HAP-1 (cell line): ENCODE results near the gene PLEKHG5.
"Not testable (repeated sequence)": the region's sequence is repeated elsewhere in the genome, so short reads cannot be mapped to it uniquely, and the experiment has no call there.

Experiments
- DNase-seq, 2 experiments: peaks; one replicate each; pipeline ENCODE4 v3.0.0-alpha.2; 2016 to 2020; ENCODE audit warnings: low spot score in 2 of 2
- H3K27me3 ChIP-seq: fragments of 250-450 bp; sonication (Bioruptor Pico); 2 replicates; pipeline ENCODE4 v1.5.1; 2020; ENCODE audit warnings: low read depth, mild to moderate bottlenecking, moderate library complexity
- H3K36me3 ChIP-seq: fragments of 250-450 bp; sonication (Bioruptor Pico); replicated peaks from 2 replicates; pipeline ENCODE4 v1.5.1; 2020; ENCODE audit warnings: mild to moderate bottlenecking
- H3K4me1 ChIP-seq: fragments of 250-450 bp; sonication (Bioruptor Pico); 2 replicates; pipeline ENCODE4 v1.5.1; 2020; ENCODE audit warnings: mild to moderate bottlenecking
- H3K4me3 ChIP-seq: fragments of 250-450 bp; sonication (Bioruptor Pico); 2 replicates; pipeline ENCODE4 v1.5.1; 2020; ENCODE audit warnings: mild to moderate bottlenecking, moderate library complexity
- H3K9me3 ChIP-seq: fragments of 250-450 bp; sonication (Bioruptor Pico); 2 replicates; pipeline ENCODE4 v1.5.1; 2020; ENCODE audit warnings: mild to moderate bottlenecking, moderate library complexity
- in situ Hi-C: fragments of 300-500 bp; cut with MboI; formaldehyde crosslinking; loops from 3 replicates; pipeline ENCODE4 v1.14.3; 2020; ENCODE audit warnings: low sequenced_read_pairs, inconsistent platforms, mixed read lengths

Gene PLEKHG5

DNA sequence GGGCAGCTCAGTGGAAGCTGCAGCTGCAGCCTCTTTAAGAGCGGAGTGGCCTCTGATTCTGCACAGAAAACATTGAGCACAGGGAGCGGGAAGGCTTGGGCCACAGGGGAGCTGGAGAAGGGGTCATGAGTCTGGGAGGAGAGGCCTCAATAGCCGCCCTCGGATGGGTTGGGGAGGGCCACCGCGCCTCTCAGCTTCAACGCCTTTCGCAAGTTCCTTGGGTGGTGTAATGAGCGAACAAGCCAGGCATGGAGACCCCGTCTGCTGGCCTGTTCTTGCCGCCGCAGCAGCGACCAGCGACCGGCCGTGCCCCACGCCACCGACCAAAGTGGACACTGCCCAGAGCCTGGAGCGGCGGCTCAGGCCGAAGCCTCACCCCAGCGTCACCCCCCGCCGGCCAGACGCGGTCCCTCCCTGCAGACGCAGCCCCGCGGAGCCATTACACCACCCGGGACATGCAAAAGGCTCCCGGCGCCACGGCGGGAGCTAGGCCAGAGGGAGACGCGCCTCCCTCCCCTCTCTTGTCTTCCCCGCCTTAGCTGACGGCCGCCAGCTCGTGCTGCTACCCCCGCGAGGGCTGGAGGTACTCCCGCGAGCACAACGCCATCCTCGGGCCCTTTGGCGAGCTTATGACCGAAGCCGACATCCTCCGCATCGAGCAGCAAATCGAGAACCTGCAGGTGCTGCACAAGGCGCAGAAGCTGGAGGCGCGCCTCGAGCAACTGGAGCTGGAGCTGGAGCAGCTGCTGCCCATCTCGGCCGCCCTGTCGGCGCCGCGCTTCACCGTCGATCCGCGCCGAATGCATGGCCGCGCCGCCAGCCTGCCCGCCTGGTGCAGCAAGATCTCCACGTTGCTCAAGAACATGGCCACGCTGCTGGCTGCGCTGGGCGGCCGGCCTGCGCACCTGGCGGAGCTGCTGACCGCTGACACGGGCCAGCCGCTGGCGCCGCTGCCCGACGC is 37.3 kb downstream of the PLEKHG5 start:
- H3K27me3 ChIP-seq, result peaks cover 50% of the 10 kb centered on the region
- DNase-seq, H3K4me1 ChIP-seq, H3K36me3 ChIP-seq, H3K4me3 ChIP-seq, in situ Hi-C loops, H3K9me3 ChIP-seq: not testable (repeated sequence)

DNA sequence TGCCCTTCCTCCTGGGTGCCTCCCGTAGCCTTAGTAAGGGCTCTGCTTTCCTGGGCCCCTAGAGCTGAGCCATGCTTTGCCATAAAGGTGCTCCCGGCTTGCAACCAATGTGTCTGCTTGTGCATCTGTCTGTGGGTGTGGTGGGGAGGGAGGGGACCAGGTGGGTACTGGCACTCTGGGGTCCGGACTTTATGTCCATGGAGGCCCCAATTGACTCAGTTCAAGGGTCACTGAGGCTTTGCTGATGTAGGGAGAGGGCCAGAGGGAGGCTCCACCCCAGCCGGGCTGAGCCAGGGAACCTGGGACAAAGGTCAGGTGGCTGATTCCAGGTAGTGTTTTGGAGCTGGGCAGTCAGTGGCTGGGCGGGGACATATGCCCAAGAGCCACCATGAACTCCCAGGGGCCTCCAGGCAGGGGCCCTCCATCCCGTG is 40.5 kb downstream of the PLEKHG5 start:
- DNase-seq, result no peak
- Histone ChIP-seq H3K36me3 (no peaks in the 10 kb centered on the region), H3K9me3 (no peaks in the 10 kb centered on the region), H3K4me1 (no peaks in the 10 kb centered on the region), H3K4me3 (no peak overlapping the region), H3K27me3 (peaks cover 73% of the 10 kb centered on the region)
- in situ Hi-C loops, result no loop called here

DNA sequence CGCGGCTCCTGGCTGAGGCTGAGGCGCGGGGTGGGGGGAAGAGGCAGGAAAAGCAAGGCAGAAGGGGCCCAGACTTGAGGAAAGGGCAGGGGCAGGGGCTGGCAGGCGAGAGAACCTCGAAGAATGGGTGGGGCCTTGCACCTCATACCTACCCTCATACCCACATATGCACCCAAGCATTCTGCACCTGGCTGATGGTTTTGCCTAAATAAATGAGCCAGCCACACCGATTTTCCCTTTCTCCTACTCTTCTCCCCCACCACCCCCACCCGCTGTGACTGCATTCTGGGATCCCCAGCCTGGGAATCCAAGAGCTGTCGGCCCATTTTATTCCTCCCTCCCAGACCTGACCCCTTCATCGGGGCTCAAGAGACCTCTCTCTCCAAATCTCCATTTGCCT is 41.0 kb downstream of the PLEKHG5 start:
- H3K9me3 ChIP-seq, H3K4me1 ChIP-seq, H3K36me3 ChIP-seq, DNase-seq, in situ Hi-C loops, H3K4me3 ChIP-seq: not testable (repeated sequence)
- H3K27me3 ChIP-seq, result peaks cover 71% of the 10 kb centered on the region

DNA sequence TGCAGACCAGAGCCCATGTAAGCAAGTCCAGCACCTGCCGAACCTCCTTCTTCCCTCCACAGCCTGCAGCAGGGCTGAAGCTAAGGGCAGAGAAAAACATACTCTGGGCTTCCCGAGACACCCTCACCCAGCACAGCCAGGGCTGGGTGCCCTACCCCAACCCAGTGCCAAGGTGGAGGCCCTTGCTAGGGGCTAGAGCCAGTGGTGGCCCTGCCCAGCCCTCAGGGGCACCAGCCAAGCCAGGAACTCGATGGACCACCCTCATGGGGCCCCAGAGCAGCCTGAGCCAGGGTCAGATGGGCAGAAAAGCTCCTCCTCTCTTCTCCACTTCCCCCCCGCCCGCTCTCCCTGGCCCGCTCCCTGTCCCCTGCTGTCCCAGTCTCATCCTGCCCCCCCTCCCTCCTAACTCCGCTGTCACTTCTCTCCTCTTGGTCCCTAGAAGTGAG is 41.4 kb downstream of the PLEKHG5 start:
- peaks cover 69% of the 10 kb centered on the region for H3K27me3 ChIP-seq
- no peaks in the 10 kb centered on the region for H3K4me1 ChIP-seq
- no peak overlapping the region for H3K4me3 ChIP-seq
- H3K9me3 ChIP-seq, result no peaks in the 10 kb centered on the region
- DNase-seq, result no peak
- in situ Hi-C loops, result no loop called here
- H3K36me3 ChIP-seq, result no peaks in the 10 kb centered on the region

DNA sequence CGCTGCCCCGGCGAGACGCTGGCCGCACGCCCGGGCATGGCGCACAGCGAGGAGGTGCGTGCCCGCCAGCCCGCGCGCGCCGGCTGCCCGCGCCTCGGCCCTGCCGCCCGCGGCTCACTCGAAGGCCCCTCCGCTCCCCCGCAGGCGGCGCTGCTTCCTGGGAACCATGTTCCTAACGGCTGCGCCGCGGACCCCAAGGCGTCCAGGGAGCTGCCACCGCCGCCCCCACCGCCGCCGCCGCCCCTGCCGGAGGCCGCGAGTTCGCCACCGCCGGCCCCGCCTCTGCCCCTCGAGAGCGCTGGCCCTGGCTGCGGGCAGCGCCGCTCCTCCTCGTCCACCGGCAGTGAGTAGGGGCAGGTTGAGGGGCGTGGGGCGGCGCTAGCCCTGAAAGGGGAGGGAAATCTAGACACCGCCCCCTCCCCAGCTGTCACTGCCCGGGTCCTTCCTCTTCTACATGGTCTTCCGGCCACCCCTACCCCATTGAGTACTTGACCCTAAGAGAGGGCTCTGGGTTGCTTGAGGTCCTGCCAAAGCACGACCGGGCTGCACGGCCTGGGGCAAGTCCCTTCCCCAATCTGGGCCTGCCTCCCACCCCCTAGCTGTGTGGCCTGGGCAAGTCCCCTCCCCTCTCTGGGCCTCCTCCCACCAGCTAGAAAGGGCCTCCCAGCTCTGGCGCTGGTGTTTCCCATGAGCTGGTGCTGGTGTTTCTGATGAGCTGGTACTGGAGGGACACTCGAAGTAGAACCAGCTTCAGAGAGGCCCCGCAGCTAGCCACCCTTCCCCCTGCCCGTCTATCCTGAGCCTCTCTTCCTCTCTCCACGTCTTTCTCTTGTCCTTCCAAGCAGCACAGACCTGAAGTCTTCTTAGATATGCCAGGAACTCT is 42.5 kb downstream of the PLEKHG5 start:
- Histone ChIP-seq H3K27me3 (peaks cover 62% of the 10 kb centered on the region), H3K4me1 (no peaks in the 10 kb centered on the region), H3K36me3 (no peaks in the 10 kb centered on the region), H3K4me3 (no peak overlapping the region), H3K9me3 (no peaks in the 10 kb centered on the region)
- DNase-seq, result peak in 1 of 2 experiments; percentile 52
- in situ Hi-C loops, result no loop called here

DNA sequence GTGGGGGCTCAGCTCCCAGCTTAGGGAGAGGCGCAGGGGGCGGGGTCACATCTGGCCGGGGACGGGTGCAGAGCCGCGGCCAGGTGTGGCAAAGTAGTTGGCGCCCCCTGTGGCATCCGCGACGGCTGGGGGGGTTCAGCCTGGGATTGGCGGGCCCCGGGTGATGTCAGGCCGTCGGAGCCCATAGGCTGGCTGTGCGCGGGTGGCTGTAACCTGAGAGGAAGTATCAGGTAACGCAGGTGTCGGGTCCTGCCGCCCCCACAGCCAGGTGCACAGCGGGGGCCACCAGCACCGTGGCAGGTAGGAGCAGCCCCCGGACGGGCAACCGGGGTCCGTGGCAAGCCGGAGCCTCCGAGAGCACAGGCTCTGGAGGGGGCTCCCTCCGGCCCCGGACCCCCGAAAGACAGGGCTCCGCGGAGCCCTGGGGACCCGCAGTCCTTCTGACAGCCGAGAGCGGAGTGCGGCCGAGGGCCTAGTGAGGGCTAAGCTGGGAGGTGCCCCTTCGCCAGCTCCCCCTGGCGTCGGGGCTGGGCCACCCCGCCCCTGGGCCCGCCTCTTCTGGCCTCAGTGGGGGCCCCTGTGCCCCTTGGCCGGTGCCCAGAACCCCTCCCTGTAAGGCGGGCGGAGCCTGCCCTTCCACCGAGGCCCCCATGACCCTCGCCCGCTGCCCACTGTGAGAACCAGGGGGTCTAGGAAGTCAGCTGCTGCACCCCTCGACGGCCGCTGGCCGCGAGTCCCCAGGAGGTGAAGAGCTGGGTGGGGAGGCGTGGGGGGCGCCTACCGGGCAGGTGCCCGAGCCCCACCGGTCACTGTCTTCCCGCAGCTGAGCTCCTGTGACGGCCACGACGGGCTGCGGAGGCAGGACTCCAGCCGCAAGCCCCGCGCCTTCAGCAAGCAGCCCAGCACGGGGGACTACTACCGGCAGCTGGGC is 43.4 kb downstream of the PLEKHG5 start:
- H3K4me3 ChIP-seq, result no peak overlapping the region
- DNase-seq, result no peak
- in situ Hi-C loops, result no loop called here

DNA sequence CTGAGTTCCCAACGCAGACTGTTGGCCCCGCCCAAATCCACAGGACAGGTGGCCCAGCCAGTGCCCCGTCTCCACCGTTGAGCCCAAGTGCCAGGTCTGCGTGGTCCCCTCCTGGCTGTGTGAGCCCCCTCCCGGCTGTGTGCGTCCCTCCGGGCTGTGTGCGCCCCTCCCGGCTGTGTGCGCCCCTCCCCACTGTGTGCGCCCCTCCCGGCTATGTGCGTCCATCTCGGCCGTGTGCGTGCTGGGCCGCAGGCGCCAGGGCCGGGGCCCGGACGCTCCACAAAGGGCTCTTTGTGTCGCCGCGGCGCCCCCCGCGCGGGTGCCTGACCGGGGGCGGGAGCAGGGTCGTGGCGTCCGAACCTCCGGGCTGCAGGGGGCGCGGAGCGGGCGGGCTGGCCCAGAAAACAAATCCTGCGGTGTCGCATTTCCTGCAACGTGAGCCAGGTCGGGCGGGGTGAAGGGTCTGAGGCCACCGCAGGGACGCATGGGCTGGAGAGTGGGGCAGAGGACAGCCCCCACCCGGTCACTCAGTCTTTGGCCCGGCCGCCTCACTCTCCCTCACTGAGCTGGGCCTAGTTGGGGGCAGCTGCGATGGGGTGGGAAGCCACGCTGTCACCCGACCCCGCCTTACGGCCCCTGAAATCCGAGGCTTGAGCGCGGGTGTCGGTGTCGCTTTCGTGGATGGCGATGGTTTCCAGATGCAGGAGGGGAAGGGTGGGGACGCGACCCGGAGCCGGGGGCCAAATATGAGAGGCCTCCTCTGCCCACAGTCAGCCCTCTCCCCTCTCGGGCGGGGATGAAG is 44.2 kb downstream of the PLEKHG5 start:
- in situ Hi-C loops, result no loop called here
- no peaks in the 10 kb centered on the region for H3K36me3 ChIP-seq
- peaks cover 51% of the 10 kb centered on the region for H3K27me3 ChIP-seq
- no peaks in the 10 kb centered on the region for H3K9me3 ChIP-seq
- no peak for DNase-seq
- H3K4me3 ChIP-seq, result no peak overlapping the region
- no peaks in the 10 kb centered on the region for H3K4me1 ChIP-seq

More for the DNA sequence above, 43.4 kb downstream of the PLEKHG5 start:
- Histone ChIP-seq H3K36me3 (no peaks in the 10 kb centered on the region), H3K9me3 (no peaks in the 10 kb centered on the region), H3K4me1 (no peaks in the 10 kb centered on the region), H3K27me3 (peaks cover 58% of the 10 kb centered on the region)

DNA sequence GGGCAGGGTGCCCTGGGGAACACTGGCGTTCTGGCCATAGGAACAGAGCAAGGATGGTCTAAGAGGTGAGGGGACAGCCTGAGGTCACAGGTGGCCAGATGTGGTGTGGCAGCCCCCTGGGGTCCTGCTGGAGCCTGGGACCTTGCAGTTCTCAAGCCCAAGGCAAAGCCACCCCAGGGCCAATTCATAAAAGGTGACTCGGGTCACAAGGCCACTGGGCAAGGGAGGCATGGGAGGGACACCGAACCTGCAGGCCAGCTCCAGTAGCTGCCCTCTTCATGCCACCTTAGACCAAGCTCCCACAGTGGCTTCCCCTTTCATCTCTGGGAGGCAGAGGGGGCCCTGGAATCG is 44.8 kb downstream of the PLEKHG5 start:
- in situ Hi-C loops, result no loop called here
- no peaks in the 10 kb centered on the region for H3K9me3 ChIP-seq
- peaks cover 49% of the 10 kb centered on the region for H3K27me3 ChIP-seq
- no peaks in the 10 kb centered on the region for H3K36me3 ChIP-seq
- no peak for DNase-seq
- no peak overlapping the region for H3K4me3 ChIP-seq
- H3K4me1 ChIP-seq, result no peaks in the 10 kb centered on the region

DNA sequence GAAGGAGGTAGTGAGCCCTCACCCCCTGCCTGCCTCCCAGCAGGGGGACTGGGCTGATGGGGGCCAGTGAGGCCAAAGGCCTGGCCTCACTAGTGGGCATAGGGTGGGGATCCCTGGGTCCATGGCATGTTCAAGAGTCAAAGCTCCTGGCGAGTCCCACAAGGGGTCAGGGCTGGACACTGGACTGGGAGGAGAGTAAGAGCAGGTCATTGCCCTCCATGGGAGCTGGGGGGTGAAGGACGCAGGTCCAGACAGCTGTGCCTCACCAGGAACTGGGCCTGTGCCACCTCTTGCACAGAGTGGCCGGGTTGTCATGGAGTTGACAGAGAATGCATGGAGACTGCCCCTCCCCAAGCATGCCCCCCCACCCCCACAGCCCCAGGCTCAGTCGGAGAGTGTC is 45.5 kb downstream of the PLEKHG5 start:
- H3K4me1 ChIP-seq, H3K36me3 ChIP-seq, H3K4me3 ChIP-seq, DNase-seq, H3K9me3 ChIP-seq, in situ Hi-C loops: not testable (repeated sequence)
- peaks cover 42% of the 10 kb centered on the region for H3K27me3 ChIP-seq

DNA sequence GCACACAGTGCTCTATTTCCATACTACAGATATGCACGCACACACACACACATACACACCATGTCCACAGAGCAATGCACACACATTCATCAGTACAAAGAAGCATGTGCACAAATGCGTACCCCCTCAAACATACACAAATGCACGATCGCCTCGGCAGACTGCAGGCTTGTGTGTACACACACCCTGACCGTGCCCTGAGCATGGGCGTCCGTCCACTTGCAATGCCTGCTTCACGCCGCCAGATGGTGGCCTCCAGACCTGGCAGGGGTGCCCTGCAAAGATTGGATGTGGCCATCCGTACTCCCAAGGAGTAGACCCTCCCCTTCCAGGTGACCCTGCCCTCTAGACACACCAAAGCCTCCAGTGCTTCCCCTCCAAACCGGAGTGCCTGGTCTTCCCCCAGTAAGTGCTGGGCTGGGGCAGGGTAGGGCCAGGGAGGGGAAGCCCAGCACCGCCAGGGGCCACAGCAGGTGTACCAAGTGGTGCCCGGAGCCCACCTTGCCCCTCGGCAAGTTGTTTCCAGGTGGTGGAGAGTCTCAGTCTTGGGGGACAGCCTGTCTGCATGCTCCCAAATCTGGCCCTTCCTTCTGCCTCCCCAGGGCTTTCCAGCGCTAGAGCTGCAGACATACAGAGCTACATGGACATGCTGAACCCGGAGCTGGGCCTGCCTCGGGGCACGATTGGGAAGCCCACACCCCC is 46.3 kb downstream of the PLEKHG5 start:
- peaks cover 36% of the 10 kb centered on the region for H3K27me3 ChIP-seq
- H3K36me3 ChIP-seq, result no peaks in the 10 kb centered on the region
- H3K4me3 ChIP-seq, result no peak overlapping the region
- H3K9me3 ChIP-seq, result no peaks in the 10 kb centered on the region
- DNase-seq, result peak in 1 of 2 experiments; percentile 71
- in situ Hi-C loops, result no loop called here
- H3K4me1 ChIP-seq, result no peaks in the 10 kb centered on the region

DNA sequence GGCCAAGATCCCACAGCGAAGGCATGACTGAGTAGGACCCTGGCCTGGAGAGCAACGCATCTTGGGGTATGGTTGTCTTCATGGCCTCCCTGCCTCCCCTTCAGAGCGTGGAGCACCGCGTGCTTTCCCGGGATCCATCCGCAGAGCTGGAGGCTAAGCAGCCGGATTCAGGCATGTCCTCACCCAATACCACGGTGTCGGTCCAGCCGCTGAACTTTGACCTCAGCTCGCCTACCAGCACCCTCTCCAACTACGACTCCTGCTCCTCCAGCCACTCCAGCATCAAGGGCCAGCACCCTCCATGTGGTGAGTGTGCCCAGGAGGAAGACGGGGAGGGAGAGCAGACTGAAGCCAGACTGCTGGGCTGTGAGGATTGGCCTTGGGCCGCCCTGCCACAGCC is 47.1 kb downstream of the PLEKHG5 start:
- no peak for DNase-seq
- in situ Hi-C loops, result no loop called here
- peaks cover 28% of the 10 kb centered on the region for H3K27me3 ChIP-seq
- H3K4me1 ChIP-seq, result no peaks in the 10 kb centered on the region
- H3K36me3 ChIP-seq, result no peaks in the 10 kb centered on the region
- H3K4me3 ChIP-seq, result no peak overlapping the region
- H3K9me3 ChIP-seq, result no peaks in the 10 kb centered on the region
